ENCODE measurements around the gene SLC27A3.
"Not testable (repeated sequence)": the region's sequence is repeated elsewhere in the genome, so short reads cannot be mapped to it uniquely, and the experiment has no call there.

The SLC27A3 gene

DNA sequence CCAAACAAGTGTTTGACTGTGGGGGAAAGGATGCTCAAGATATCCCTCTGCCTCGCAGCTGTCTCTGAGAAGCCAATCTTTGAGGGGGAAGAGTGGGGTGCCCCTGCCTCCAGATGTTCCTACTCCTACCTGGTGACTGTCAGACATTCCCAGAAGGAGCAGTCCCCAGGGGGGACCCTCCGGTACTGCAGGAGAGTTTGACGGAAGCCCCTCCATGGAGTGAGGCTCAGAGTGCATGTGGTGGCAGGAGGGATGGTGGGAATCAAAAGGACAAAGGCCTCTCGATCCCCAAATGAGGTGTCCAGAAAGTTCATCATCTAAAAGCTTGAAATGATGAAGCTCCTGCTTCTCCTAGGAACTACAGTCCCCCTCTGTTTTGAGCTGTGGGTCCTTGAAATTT lies 5.3 kb downstream of the SLC27A3 start:
- DNase-seq = no peak

GRCh38 chr1:153782648-153783047 lies 7.4 kb downstream of the SLC27A3 start:
- DNase-seq = not testable (repeated sequence)

DNA sequence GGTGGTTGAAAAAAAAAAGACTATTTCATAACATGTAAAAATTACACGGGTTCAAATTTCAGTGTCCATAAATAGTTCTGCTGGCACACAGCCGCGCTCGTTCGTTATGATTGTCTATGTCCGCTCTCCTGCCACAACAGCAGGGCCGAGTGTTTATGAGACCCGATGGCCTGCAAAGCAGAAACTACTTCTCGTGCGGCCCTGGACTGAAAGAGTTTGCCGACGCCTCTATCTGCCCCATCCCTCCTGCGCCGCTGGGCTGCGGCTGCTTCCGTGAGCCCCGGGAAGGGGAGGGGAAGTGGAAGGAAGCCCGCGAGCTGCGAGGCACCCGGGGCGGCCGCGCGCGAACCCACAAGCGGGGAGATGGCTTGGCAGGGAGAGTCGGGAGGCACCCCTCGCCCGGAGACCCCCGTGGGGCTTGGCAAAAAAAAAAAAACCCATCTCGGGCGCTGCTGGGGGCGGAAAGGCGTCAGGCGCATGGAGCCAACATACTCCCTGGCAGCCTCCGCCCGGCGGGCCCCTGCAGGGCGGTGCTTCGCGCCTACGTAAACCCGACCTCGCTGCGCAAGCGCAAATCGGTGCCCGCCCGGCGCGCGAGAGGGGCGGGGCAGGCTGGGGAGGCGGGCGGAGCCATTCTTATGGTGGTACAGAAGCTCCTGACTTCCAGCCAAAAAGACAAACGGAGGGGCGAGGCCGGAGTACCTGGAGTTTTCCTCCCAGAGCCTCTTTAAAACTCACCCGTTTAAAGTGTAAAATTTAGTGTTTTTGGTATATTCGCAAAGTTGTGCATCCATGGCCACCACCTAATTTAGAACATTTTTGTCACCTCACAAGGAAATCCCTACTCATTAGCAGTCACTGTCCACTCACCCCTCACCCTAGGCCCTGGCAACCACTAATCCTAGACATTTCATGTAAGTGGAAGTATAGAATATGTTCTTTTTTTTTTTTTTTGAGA lies 8.3 kb downstream of the SLC27A3 start:
- peak; percentile 86 for DNase-seq

DNA sequence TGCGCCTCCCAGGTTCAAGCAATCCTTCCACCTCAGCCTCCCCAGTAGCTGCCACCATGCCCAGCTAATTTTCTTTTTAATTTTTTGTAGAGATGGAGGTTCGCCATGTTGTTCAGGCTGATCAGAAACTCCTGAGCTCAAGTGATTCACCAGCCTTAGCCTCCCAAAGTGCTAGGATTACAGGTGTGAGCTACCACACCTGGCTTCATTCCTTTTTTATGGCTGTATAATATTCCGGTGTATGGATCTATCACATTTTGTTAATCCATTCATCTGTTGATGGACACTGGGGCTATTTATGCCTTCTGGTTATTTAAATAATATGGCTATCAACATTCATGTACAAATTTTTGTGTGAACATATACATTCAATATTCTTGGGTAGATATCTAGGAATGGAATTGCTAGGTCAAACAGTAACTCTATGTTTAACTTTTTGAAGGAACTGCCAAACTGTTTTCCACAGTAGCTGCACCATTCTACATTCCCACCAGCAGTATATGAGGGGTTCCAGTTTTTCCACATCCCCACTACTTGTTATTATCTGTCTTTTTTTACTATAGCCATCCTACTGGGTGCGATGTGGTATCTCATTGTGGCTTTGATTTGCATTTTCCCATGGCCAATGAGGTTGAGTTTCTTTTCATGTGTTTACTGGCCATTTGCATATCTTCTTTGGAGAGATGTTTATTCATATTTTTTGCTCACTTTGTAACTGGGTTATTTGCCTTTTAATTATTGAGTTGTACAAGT lies 11.0 kb downstream of the SLC27A3 start:
- DNase-seq = no peak

DNA sequence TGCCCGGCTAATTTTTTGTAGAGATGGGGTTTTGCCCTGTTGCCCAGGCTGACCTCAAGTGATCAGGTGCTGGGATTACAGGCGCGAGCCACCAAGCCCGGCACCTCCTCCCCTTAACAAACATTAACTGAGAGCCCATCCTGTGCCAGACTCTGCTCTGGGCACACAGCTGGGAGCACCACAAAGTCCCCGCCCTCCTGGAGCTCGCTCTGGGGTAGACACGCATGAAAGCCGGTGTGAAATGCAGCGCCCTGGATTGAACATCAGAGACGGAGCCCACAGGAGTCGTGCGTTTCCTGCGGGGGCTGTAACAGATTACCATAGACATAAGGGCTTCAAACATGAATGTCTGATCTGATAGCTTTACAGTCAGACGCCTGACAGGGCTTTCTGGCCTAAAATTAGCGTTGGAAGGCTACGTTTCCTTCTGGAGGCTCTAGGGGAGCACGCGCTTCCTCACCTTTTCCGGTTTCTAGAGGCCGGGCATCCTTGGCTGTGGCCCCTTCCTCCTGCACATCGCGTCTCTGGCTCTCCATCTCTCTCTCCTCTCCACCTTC lies 14.3 kb downstream of the SLC27A3 start:
- DNase-seq = no peak

DNA sequence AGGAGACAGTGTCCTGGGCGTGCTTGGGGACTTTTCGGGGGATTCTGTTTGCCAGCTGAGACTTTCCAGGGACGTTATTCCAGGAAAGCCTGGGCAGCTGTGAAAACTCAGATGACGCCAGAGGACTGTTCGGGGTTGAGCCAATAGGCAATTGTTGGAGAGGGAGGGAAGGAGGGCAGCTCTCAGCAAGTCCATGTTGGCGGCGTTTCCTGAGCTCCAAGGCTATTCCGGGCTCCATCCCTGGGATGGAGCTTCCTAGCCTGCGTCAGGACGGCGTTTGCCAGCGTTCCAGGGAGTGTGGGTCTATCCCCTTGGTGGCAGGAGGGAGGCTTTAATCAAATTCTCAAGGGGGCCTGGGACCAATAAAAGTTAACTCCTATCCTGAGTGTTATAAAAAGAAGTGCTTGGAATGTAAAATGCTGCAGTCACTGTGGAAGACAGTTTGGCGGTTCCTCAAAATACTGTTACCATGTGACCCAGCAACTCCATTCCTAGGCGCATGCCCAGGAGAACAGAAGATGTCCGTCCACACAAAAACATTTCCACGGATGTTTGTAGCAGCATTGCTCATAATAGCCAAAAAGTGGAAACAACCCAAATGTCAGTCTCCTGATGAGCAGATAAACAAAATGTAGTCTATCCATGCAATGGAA lies 15.2 kb downstream of the SLC27A3 start:
- no peak for DNase-seq

- no peak for DNase-seq
Observed at GRCh38 chr1:153790966-153791647, 15.9 kb downstream of the SLC27A3 start.

GRCh38 chr1:153791648-153792253 lies 16.5 kb downstream of the SLC27A3 start:
- DNase-seq = no peak

DNA sequence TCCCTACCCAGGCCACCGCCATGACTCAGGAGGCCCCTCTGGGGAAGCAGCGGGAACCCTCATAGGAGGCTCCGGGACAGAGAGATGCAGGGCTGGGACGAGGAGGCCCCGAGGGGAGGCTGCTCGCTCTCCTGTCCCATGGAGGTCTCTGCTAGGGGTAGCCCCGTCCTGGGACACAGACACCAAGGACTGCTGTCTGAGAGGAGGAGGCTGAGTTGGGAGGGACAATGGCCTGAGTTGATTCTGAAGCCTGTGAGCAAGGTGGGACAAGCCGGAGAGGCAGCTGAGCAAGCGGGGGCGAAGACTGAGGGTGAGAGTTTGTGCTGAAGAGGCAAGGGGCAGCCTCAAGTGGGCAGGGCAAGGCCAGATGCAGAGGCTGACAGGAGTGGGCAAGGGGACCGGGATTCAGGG lies 17.4 kb downstream of the SLC27A3 start:
- no peak for DNase-seq

- no peak for DNase-seq
Observed at GRCh38 chr1:153793261-153793972, 18.2 kb downstream of the SLC27A3 start.

DNA sequence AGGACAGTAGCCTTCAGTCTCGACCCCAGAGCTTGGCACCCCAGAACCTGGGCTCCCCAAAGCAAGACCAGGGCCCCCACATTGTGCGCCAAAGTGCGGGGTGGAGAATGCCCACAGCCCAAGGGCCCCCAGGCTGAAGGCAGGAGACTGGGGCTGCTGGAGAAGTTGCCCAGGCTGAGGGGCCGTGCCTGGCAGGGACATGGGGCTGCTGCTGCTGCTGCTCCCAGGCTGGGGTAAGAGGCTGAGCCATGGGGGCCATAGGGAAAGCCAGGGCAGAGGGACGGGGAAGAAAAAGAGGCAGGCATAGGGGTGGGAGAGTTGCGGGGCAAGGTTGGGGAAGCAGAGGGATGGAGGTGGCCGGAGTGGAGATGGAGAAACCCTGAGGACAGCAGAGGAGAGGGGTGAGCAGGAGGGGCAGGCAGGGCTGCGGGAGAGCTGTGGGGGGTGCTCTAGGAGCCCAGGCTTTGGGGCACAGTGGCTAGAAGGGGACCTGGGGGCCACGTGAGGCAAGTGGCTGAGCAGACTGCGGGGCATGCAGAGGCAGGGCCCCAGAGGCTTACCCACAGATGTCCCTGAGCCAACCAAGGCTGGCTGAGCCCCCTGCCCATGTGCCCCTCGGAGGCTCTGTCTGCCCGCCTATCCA lies 18.9 kb downstream of the SLC27A3 start:
- DNase-seq = no peak

DNA sequence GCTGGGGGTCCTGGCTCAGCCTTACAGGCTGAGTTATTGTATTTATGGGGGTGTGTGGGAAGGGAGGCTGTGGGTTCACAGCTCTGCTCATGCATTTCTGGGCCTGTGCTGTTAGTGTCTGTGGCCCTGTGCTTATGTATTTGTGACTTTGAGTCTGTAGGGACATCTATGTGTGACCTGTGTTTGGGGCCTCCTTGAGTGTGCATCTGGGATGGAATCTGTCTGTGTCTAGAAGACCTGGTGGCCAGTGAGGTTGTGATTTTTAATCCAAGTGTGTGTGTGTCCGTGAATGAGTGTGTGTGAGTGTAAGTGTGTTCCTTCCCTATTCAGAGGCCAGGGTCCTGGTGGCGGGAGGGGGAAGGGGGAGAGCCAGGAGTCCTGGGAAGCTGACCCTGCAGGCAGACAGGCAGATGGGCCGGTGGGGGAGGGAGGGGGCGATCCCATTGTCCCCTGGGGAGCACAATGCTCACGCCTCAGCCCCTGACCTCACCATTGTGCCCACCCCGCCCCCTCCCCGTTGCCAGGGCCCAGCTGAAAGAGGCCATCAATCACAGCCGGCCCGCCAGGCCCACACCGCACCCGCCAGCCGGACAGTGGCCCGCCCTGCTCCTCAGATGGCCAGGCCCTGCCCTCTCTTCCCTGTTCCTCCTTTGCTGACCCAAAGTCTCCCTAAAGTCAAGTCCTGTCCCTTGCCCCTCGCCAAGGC lies 19.6 kb downstream of the SLC27A3 start:
- no peak for DNase-seq

- no peak for DNase-seq
Observed at GRCh38 chr1:153795330-153795837, 20.2 kb downstream of the SLC27A3 start.

GRCh38 chr1:153795934-153796785 lies 21.0 kb downstream of the SLC27A3 start:
- no peak for DNase-seq

DNA sequence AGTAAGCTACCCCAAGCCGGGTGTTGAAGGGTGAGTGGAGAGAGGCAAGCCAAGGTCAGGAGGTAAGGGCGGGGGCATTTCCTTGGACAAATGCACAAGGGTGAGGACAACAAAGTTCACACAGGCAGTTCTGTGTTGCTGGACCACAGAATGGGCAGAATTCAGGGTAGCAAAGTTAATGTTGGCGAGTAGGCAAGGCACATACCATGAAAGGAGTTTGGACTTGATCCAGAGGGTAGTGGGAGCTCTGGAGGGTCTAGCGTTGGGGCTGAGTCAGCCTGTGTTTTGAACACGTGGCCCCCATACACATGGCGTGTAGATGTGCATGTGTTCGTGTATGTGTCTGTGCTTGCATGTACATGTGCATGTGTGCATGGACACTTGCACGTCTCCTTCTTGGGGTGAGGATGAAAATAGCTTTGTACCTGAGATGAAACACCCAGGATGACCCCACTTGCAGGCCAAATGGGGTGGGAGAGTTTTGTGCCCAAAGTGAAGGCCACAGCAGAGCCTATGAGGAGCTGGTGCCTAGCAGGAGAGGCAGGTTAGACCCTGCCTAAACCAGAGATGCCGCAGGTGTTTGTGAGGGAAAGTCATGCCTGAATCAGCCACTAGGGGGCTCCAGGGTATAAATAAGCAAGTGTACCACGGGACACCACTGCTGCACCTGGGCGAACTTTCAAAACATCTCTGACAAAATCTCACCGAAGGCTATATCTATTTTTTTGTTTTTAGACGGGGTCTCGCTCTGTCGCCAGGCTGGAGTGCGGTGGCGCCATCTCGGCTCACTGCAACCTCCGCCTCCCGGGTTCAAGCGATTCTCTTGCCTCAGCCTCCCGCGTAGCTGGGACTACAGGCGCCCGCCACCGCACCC lies 21.8 kb downstream of the SLC27A3 start:
- DNase-seq = peak; percentile 73

GRCh38 chr1:153798468-153798780 lies 23.2 kb downstream of the SLC27A3 start:
- no peak for DNase-seq

DNA sequence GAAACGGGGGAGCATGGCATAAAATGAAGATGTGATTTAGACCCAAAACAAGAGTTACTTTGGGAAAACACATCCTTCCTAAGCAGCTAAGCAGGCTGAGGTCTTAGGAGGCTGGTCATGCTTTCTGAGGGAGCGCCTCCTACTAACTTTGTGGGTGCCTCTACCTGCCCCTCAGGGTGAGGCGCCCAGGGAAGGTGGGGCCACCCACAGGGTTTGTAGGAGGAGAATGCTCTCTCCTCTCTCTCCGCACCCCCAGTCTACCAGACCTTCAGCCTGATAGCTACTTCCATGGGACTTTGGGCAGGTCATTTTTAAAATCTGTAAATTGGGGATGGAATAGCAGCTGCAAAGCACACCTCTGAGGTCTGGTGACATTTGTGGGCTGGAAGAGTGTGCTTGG lies 23.8 kb downstream of the SLC27A3 start:
- no peak for DNase-seq
